Esophagus squamous epithelium (tissue), 4 donors: ENCODE results near the gene SPTLC1.

Experiments
- CTCF ChIP-seq, 6 experiments: fragments of 450-650 bp in 4 of 6; fragments of 200-600 bp in 2 of 6; sonication (generic) in 2 of 6; IDR thresholded peaks; one replicate each; pipeline ENCODE4 v1.5.1; 2016 to 2019; ENCODE audit warnings: antibody characterized with exemption in 6 of 6, mild to moderate bottlenecking in 4 of 6, moderate library complexity in 4 of 6
- POLR2A ChIP-seq, 4 donors: fragments of 450-650 bp; IDR thresholded peaks; one replicate each; pipeline ENCODE4 v1.6.1; 2017; ENCODE audit warnings: antibody characterized with exemption in 4 of 4, mild to moderate bottlenecking in 4 of 4, moderate library complexity in 3 of 4

DNA sequence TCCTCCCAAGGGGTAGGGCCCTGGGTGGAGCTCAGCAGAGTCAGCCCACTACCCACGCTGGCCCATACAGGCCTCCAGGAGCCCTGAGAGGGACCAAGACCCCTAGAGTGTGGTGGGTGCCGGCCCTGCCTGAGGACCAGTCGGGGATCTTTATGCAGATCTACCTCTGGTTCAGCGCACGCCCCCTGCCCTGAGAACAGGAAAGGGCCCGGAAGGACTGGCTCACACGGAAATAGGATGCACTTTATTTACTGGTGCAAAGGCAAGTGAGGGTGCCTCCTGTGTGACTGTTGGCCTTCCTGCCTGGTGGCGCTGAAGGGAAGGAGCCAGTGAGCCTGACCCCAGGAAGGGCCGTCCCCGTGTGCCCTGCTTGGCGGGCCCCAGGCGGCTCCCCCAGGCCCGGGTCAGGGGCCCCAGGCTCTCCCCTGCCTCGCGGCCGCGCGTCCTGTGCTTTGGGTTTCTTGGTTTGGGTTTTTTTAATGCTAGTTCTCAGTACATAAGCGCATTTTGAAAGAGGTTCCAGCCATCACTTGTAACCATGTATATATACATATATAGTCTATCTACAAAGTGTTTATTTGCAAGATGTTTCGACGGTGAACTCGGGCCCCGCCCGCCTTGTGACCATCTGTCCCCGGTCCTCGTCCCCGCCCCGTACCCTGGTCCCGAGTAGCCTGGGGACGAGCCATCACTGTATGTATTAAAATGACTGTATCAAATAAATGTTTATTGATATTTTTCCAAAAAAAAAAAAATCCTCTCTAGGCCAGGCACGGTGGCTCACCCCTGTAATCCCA lies 88.8 kb downstream of the SPTLC1 start:
- TF ChIP-seq CTCF (IDR thresholded peaks at IDR 0.05) (no peak), POLR2A (IDR thresholded peaks at IDR 0.05) (no peak)
